IPS-NIHi11 (cell line): ENCODE data around the gene EEFSEC.
"Not testable (repeated sequence)": the region's sequence is repeated elsewhere in the genome, so short reads cannot be mapped to it uniquely, and the experiment has no call there.

ENCODE experiments used
- DNase-seq: peaks from one replicate; pipeline ENCODE4 v3.0.0; 2012; ENCODE audit warnings: mixed read lengths, low spot score

The EEFSEC gene

GRCh38 chr3:128152419-128153155, 694 bp upstream of the EEFSEC start:
- no peak for DNase-seq

- DNase-seq: not testable (repeated sequence)
Measured at GRCh38 chr3:128154354-128154753, 1.1 kb downstream of the EEFSEC start.

GRCh38 chr3:128155616-128156360, 2.5 kb downstream of the EEFSEC start:
- no peak for DNase-seq

DNA sequence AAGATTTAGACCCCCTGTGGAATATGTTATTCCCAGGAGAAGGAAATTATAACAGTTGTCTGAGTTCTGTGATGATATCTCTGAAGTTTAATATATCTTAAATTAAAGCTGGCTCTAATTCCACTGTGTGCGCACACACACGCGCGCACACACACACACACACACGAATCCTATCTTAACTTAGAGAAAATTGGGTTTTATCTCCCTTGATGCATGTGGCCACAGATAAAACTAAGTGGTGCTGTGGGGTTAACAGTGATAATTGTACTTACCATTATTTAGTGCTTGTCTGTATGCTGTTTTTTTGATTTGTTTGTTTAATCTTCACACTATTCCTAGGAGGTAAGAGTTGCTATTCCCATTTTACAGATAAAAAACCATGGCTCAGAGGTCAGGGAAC, 7.4 kb downstream of the EEFSEC start:
- no peak for DNase-seq

GRCh38 chr3:128163432-128163831, 10.2 kb downstream of the EEFSEC start:
- DNase-seq: no peak

DNA sequence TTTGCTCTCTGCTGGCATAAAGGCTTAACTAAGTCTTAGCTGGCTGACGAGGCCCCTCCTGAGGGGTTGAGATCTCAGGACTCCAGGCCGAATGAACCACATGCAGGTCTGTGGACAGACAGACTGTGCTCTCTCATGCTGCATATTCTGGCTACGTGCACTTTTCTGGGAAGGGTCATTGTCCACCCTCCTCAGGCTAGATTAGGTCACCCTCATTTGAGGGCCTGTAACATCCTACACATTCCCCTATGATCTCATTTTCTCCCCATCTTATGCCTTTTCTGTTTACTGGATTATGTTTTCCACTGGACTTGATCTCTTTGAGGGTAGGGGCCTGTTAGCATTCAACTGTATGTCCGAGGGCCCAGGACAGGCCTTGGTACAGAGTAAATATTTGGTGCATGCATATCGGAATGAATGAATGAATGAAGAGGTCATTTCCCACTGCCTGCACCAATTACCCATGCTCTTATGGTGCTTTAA, 13.7 kb downstream of the EEFSEC start:
- DNase-seq: no peak

- no peak for DNase-seq
Measured at GRCh38 chr3:128167646-128167972, 14.3 kb downstream of the EEFSEC start.

DNA sequence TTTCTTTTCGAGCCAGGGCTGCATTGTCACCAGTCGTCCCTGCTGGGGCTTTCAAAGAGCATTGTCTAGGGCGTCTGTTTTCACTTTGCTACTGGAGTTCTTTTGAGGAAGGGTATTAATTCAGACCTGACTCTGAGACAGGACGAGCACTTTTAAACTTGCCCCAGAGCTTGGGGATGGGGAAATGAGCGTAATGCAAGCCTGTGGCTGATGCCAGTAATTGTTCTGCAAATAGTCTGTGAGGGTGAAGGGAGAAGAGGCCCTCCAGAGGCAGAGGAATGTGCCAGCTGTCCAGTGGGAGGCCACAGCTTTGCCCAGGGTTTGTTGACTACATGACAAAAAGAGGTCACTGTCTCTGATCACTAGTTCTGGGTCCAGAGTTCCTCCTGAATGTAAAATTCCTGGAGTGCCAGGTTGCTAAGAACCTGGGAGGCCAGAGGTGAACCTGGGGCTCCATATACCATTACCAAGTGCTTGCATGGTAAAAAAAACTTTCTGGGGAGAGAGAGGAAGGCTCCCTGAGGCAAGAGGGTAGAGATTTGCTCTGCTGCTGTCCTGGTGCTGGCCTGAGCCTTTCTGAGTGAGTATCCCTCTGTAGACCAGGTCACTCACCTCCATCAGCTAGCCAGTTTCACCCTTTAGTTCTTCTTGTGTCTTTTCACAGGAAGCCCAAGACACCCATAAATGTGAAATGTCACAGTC, 14.8 kb downstream of the EEFSEC start:
- no peak for DNase-seq

- no peak for DNase-seq
Measured at GRCh38 chr3:128168836-128169235, 15.6 kb downstream of the EEFSEC start.

GRCh38 chr3:128170866-128171516, 17.7 kb downstream of the EEFSEC start:
- DNase-seq: peak; percentile 52

GRCh38 chr3:128173200-128173599, 19.9 kb downstream of the EEFSEC start:
- no peak for DNase-seq

- no peak for DNase-seq
Measured at GRCh38 chr3:128173849-128174248, 20.6 kb downstream of the EEFSEC start.

DNA sequence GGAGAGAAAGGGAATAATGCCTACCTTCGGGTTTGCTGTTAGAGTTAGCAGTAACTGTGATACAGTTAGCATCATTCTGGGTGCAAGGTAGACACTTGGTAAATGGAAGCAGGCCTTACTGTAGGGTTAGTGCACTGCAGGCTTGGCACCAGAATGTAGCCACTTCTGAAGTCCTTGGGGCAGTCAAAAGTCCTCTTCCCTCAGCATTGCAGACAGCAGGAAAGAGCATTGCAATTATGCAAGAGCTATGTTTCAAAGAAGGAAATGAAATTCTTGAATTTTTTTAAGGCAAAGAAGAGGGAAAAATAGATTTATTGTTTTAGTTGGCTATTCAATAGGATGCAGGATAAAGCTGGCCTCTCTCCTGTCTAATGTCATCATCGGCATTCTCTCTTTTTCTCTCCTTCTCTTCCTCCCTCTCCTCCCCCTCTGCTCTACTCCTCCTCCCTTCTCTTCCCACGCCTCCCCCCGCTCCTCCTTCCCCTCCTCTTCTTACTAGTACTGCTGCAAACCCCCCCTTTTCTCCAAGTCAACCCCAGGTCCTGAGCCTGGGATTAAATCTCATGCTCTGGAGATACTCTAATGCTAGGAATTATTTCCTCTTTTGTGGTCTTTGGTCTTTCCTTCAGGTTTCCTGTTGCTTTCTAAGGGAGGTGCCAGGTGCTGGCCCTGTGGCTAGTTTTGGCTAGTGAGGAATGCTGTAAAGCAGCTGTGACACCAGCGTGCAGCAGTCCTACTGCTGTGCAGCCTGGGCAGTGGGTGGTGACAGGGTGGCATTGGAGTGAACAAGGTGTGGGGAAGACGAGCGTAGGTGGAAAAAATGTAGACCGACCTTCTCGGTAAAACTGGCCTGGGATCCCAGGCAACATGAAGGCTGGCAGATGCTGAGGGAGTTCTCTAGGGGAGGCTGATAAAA, 21.7 kb downstream of the EEFSEC start:
- DNase-seq: no peak

DNA sequence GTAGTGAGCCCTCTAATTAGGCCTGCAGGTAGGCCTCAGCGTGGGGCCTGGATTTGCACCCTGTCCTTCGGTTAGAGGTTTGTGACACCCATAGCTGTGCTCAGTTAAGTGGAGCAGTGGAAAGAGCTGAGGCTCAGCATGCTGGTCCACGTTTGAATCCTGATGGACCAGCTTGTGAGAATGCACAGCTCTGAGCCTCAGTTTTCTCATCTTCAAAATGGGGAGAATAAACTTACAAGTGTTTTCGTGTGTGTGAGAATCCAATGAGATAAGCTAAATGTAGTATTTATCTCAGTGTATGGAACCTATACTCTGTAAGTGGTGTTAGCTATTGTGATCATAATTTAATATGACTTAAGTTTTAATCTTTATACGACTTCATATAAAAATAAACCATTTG, 22.5 kb downstream of the EEFSEC start:
- DNase-seq: no peak

- DNase-seq: no peak
Measured at GRCh38 chr3:128176276-128176833, 23.1 kb downstream of the EEFSEC start.

- no peak for DNase-seq
Measured at GRCh38 chr3:128177865-128178264, 24.6 kb downstream of the EEFSEC start.

DNA sequence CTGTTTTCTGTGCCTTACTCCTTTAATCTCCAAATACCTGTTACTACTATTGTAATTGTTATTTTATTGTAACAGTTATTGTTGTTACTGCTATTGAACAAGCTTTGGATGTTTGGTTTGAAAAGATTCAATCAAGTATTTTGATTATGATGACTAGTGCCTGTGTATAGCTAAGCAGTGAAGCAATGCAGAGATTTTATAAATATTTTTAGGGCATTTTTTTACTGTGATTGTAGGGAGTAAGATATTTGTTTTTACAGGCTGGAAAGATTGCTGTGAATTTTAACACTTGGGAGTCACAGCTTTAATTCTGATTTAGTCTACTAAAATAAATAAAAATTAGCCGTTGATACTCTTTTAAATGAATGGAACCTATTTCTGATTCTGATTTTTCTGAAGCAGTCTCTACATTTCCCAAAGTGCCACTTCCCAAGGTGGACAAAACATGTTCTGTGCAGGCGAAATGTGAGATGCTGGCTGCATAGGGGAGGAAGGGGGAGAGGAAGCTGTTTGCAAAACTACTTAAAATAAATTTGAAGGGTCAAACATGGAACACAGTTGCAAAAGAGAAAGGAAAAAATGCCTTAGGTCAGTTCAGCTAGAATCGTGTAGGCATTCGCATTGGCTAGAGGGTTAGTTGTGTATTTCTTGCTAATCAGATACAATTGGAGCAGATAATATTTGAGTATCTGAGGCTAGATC, 25.7 kb downstream of the EEFSEC start:
- no peak for DNase-seq

GRCh38 chr3:128179484-128179819, 26.2 kb downstream of the EEFSEC start:
- no peak for DNase-seq

DNA sequence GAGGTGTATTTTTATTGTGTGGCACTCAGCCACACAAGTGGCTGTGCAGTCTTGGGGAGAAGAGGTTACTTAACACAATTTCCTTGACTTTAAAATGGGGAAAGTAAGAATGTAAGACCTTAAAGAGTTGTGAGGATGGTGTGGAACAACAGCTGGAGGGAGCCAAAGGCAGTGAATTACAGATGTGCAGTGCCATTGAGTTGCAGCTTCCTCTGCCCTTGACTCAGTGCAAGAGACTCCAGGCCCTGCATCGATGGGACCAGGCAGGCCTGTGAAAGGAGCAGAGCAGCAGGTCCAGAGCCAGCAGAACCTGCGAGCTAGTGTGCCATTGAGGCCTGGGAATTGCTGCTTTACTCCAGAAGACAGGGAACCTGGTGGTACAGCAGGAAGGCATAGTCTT, 27.2 kb downstream of the EEFSEC start:
- no peak for DNase-seq

DNA sequence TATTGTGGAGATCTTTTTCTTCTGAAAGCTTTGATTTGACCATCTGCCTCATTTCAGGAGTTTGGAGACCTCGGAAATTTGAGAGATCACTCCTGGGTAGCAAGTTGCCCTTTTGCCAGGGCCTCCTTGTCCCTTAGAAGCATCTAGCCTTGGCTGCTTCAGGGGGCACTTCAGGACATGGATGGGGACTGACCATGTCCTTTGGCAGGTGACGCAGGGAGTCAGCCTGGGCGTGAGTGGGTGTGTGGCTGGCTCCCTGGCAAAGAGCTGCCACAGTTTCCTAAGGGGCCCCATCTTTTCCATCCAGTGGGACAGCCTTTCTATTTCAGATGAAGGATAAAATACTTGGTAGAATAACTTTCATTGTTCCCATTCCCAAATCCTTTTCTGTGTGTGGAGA, 27.6 kb downstream of the EEFSEC start:
- DNase-seq: no peak

- no peak for DNase-seq
Measured at GRCh38 chr3:128182656-128183055, 29.4 kb downstream of the EEFSEC start.
